HCT116 (cell line): Measurements from ENCODE around the gene PCDHGA7. TPM values are rescaled to one million over a fixed set of nuclear protein-coding genes. Genes with fewer than 3 reads are reported as not detected.

ENCODE experiments used
- ATAC-seq: fragments of 200-7000 bp; cut with Tn5 transposase; 2 replicates; pipeline ENCODE4 v1.9.1; 2020; ENCODE audit warnings: mild to moderate bottlenecking, moderate library complexity
- BruUV-seq: library from RNA; stranded (reverse); fragments of 400-500 nt; replicated peaks from 2 replicates; lab custom pipeline; 2021; lab: Mats Ljungman, UMichigan
- CTCF ChIA-PET: fragments of 300-600 bp; sonication (Branson Sonifier 250); formaldehyde crosslinking; loops from one replicate; lab custom pipeline; 2021; ENCODE audit warnings: antibody characterized with exemption; lab: Charles Lee
- POLR2A ChIA-PET: fragments of 300-600, 350-600 bp; sonication (Branson Sonifier 250); formaldehyde crosslinking; loops from one replicate; lab custom pipeline; 2021; ENCODE audit warnings: antibody characterized with exemption; lab: Charles Lee
- RAD21 ChIA-PET, 2 experiments: fragments of 300-600 bp; sonication (Branson Sonifier 250); formaldehyde crosslinking; loops; one replicate each; lab custom pipeline; 2023; ENCODE audit warnings: low total read pairs in 2 of 2; ENCODE audit not compliant: uncharacterized antibody in 2 of 2, unreplicated experiment in 2 of 2, low non-redundant PET in 1 of 2; lab: Charles Lee
- DNase-seq: peaks from one replicate; pipeline ENCODE4 v3.0.0-alpha.2; 2010; ENCODE audit warnings: low read depth, low spot score
- H2AFZ ChIP-seq: fragments of 200-600 bp; shearing (Covaris generic), sonication (generic); 2 replicates; pipeline ENCODE4 v1.6.1; 2017; ENCODE audit warnings: low read depth, mixed run types, mixed read lengths, antibody characterized with exemption, low read length; ENCODE audit not compliant: poor library complexity, severe bottlenecking
- H3K27ac ChIP-seq: 2 replicates; pipeline ENCODE4 v1.5.1; 2012; ENCODE audit warnings: low read depth, low read length
- H3K27me3 ChIP-seq: fragments of 200-600 bp; sonication (generic); 2 replicates; pipeline ENCODE4 v1.6.1; 2016; ENCODE audit warnings: mixed run types, low read length, mixed read lengths; ENCODE audit not compliant: insufficient read depth
- H3K36me3 ChIP-seq, 2 experiments: fragments of 200-500 bp in 1 of 2; fragments of 200-600 bp in 1 of 2; sonication (Bioruptor generic) in 1 of 2; sonication (generic) in 1 of 2; 2 replicates each; pipeline versions ENCODE4 v1.5.1 to v1.6.1; 2014 to 2016; ENCODE audit warnings: low read length in 2 of 2, inconsistent platforms in 1 of 2, mixed read lengths in 1 of 2, mixed run types in 1 of 2; ENCODE audit not compliant: insufficient read depth in 2 of 2, control insufficient read depth in 1 of 2
- H3K4me1 ChIP-seq, 2 experiments: fragments of 200-600 bp in 1 of 2; sonication (generic) in 1 of 2; 2 replicates each; pipeline versions ENCODE4 v1.5.1 to v1.6.1; 2012 to 2017; ENCODE audit warnings: low read length in 2 of 2, inconsistent platforms in 1 of 2, mild to moderate bottlenecking in 1 of 2, mixed read lengths in 1 of 2, mixed run types in 1 of 2, moderate library complexity in 1 of 2; ENCODE audit not compliant: insufficient read depth in 2 of 2, control insufficient read depth in 1 of 2
- H3K4me2 ChIP-seq: fragments of 200-600 bp; sonication (generic); 2 replicates; pipeline ENCODE4 v1.6.1; 2017; ENCODE audit warnings: mixed run types, low read length, mixed read lengths
- H3K4me3 ChIP-seq, 2 experiments: fragments of 200-600 bp in 1 of 2; sonication (generic) in 1 of 2; replicated peaks in 1 of 2; 2 replicates each; pipeline ENCODE4 v1.5.1; 2011 to 2016; ENCODE audit warnings: low read length in 2 of 2, control low read depth in 1 of 2, low read depth in 1 of 2, mild to moderate bottlenecking in 1 of 2, mixed read lengths in 1 of 2, mixed run types in 1 of 2
- H3K79me2 ChIP-seq: fragments of 200-600 bp; sonication (generic); 2 replicates; pipeline ENCODE4 v1.6.1; 2017; ENCODE audit warnings: mild to moderate bottlenecking, mixed run types, low read length, moderate library complexity, mixed read lengths; ENCODE audit not compliant: insufficient read depth
- H3K9ac ChIP-seq: fragments of 200-600 bp; sonication (generic); 2 replicates; pipeline ENCODE4 v1.6.1; 2016; ENCODE audit warnings: low read length, mixed read lengths
- H3K9me2 ChIP-seq: fragments of 200-600 bp; sonication (generic), shearing (Covaris generic); 2 replicates; pipeline ENCODE4 v1.6.1; 2017; ENCODE audit warnings: mixed run types, mild to moderate bottlenecking, moderate library complexity; ENCODE audit not compliant: insufficient read depth
- H3K9me3 ChIP-seq, 2 experiments: fragments of 200-500 bp in 1 of 2; fragments of 200-600 bp in 1 of 2; sonication (Bioruptor generic) in 1 of 2; sonication (generic) in 1 of 2; 2 replicates each; pipeline ENCODE4 v1.6.1; 2014 to 2017; ENCODE audit warnings: low read length in 2 of 2, mixed read lengths in 2 of 2, inconsistent platforms in 1 of 2, low read depth in 1 of 2, mild to moderate bottlenecking in 1 of 2, mixed run types in 1 of 2, moderate library complexity in 1 of 2; ENCODE audit not compliant: control insufficient read depth in 1 of 2, insufficient read depth in 1 of 2
- H4K20me1 ChIP-seq: fragments of 200-600 bp; sonication (generic), shearing (Covaris generic); 2 replicates; pipeline ENCODE4 v1.6.1; 2017; ENCODE audit warnings: mixed run types, mild to moderate bottlenecking, moderate library complexity; ENCODE audit not compliant: insufficient read depth
- ATF3 ChIP-seq: IDR thresholded peaks from 2 replicates; pipeline ENCODE4 v1.6.1; 2012
- CEBPB ChIP-seq: IDR thresholded peaks from 2 replicates; pipeline ENCODE4 v1.6.1; 2012; ENCODE audit warnings: low read depth
- CTCF ChIP-seq, 3 experiments: fragments of 200-600 bp in 1 of 3; sonication (generic) in 1 of 3; IDR thresholded peaks in 2 of 3; conservative IDR thresholded peaks in 1 of 3; 2 replicates each; pipeline ENCODE4 v1.5.1; 2012 to 2017; ENCODE audit warnings: low read depth in 2 of 3, low read length in 2 of 3, antibody characterized with exemption in 1 of 3, borderline replicate concordance in 1 of 3, control low read depth in 1 of 3, mild to moderate bottlenecking in 1 of 3, mixed read lengths in 1 of 3, mixed run types in 1 of 3, moderate library complexity in 1 of 3; ENCODE audit not compliant: insufficient read depth in 1 of 3
- EGR1 ChIP-seq: IDR thresholded peaks from 2 replicates; pipeline ENCODE4 v1.6.1; 2012; ENCODE audit warnings: low read depth
- ELF1 ChIP-seq: IDR thresholded peaks from 2 replicates; pipeline ENCODE4 v1.6.1; 2012; ENCODE audit warnings: low read depth, borderline replicate concordance
- EZH2 ChIP-seq: fragments of 200-600 bp; sonication (generic); IDR thresholded peaks from 2 replicates; pipeline ENCODE4 v1.6.1; 2017; ENCODE audit warnings: antibody characterized with exemption, mixed run types
- EZH2phosphoT487 ChIP-seq: fragments of 200-600 bp; IDR thresholded peaks from 2 replicates; pipeline ENCODE4 v1.6.1; 2018; ENCODE audit warnings: antibody characterized with exemption, borderline replicate concordance
- FOSL1 ChIP-seq: IDR thresholded peaks from 2 replicates; pipeline ENCODE4 v1.6.1; 2012; ENCODE audit warnings: low read depth
- JUND ChIP-seq: IDR thresholded peaks from 2 replicates; pipeline ENCODE4 v1.6.1; 2012
- MAX ChIP-seq: IDR thresholded peaks from 2 replicates; pipeline ENCODE4 v1.6.1; 2012
- POLR2A ChIP-seq: IDR thresholded peaks from 2 replicates; pipeline ENCODE4 v1.7.0; 2011; ENCODE audit warnings: borderline replicate concordance; ENCODE audit not compliant: insufficient read depth, insufficient read length; ENCODE audit errors: extremely low read depth
- POLR2AphosphoS5 ChIP-seq: IDR thresholded peaks from 2 replicates; pipeline ENCODE4 v1.6.1; 2011; ENCODE audit warnings: mild to moderate bottlenecking, low read depth, low read length, moderate library complexity
- RAD21 ChIP-seq: IDR thresholded peaks from 2 replicates; pipeline ENCODE4 v1.6.1; 2012; ENCODE audit warnings: low read depth, mild to moderate bottlenecking
- SIN3A ChIP-seq: IDR thresholded peaks from 2 replicates; pipeline ENCODE4 v1.6.1; 2012; ENCODE audit warnings: low read depth
- SP1 ChIP-seq: IDR thresholded peaks from 2 replicates; pipeline ENCODE4 v1.6.1; 2012; ENCODE audit warnings: low read depth
- SRF ChIP-seq: IDR thresholded peaks from 2 replicates; pipeline ENCODE4 v1.6.1; 2012; ENCODE audit warnings: low read depth
- TCF7L2 ChIP-seq: IDR thresholded peaks from 2 replicates; pipeline ENCODE4 v1.7.0; 2011; ENCODE audit warnings: borderline replicate concordance, inconsistent platforms; ENCODE audit not compliant: insufficient read depth, insufficient read length; ENCODE audit errors: extremely low read depth
- YY1 ChIP-seq: IDR thresholded peaks from 2 replicates; pipeline ENCODE4 v1.6.1; 2011; ENCODE audit warnings: low read length, low read depth, moderate library complexity, mild to moderate bottlenecking; ENCODE audit not compliant: insufficient replicate concordance; ENCODE audit errors: extremely low read depth
- ZBTB33 ChIP-seq: IDR thresholded peaks from 2 replicates; pipeline ENCODE4 v1.6.1; 2011; ENCODE audit warnings: mild to moderate bottlenecking, low read length, moderate library complexity; ENCODE audit not compliant: insufficient replicate concordance; ENCODE audit errors: extremely low read depth
- ZFX ChIP-seq: fragments of 450-650 bp; IDR thresholded peaks from 2 replicates; pipeline ENCODE4 v1.6.1; 2017
- ZNF274 ChIP-seq: fragments of 200-500 bp; sonication (Bioruptor generic); IDR thresholded peaks from 2 replicates; pipeline ENCODE4 v1.6.1; 2014; ENCODE audit warnings: mild to moderate bottlenecking, low read depth, low read length, inconsistent platforms
- intact Hi-C: fragments of 100-400 bp; cut with micrococcal nuclease; formaldehyde crosslinking; loops from 2 replicates; pipeline ENCODE4 v1.10.0; 2022
- total RNA-seq: library from RNA; stranded (reverse); gene quantifications from one replicate; pipeline ENCODE4 v1.2.1, GENCODE V29; 2021; ENCODE audit not compliant: unreplicated experiment

PCDHGA7 gene
- total RNA-seq, 1 experiment from 2014 or later, result not detected

- POLR2A ChIA-PET, result interaction anchor here (1.0 to 2.0 kb wide), 5 partner anchors 93 to 151 kb away, joined by 3 to 9 read pairs (median 4); partner anchors contain the start of gene TAF7
- Histone ChIP-seq H3K27ac (peak within 1 kb of the TSS; percentile 44), H3K79me2 (no peaks in the 10 kb centered on the region), H3K4me2 (peak within 1 kb of the TSS; percentile 74), H3K4me3 (peak within 1 kb of the TSS; percentile 46 to 61), H3K27me3 (no peaks in the 10 kb centered on the region), H3K9me2 (no peaks in the 10 kb centered on the region), H3K9me3 (no peaks in the 10 kb centered on the region; a peak in 1 of 4 replicates), H3K9ac (peak within 1 kb of the TSS; percentile 60), H3K4me1 (peaks cover 2 to 5% of the 10 kb centered on the region in 2 experiments; a peak in 1 of 4 replicates), H2AFZ (peak within 1 kb of the TSS; percentile 76), H3K36me3 (no peaks in the 10 kb centered on the region), H4K20me1 (no peaks in the 10 kb centered on the region)
- ATAC-seq, result peak; percentile 89
- intact Hi-C loops, result loop anchor here (1.0 to 2.0 kb wide), 3 partner anchors 100 to 151 kb away; no protein-coding TSS in a partner anchor
- peak; percentile 71 for DNase-seq
- CTCF ChIA-PET, result interaction anchor here (0.7 to 3.4 kb wide), 25 partner anchors 8 to 224 kb away, joined by 3 to 73 read pairs (median 5); partner anchors contain the start of genes PCDHB14, PCDHGA11, PCDHGA12 and PCDHGB2
- RAD21 ChIA-PET, result interaction anchor here (1.1 to 2.1 kb wide), 6 partner anchors 108 to 151 kb away, joined by 5 to 17 read pairs (median 7); no protein-coding TSS in a partner anchor
- TSS peak; percentile 95 for BruUV-seq
- peak; percentile 84 to 96 (median 86) for TF ChIP-seq CTCF (IDR thresholded peaks at IDR 0.05 in 2 of 3, conservative IDR thresholded peaks at IDR 0.05 in 1 of 3; ENCODE audit: borderline replicate concordance in 1 of 3, insufficient read depth in 1 of 3, low read depth in 2 of 3, low read length in 2 of 3)
- no peak for TF ChIP-seq POLR2A
- TF ChIP-seq JUND, result no peak
- no peak for TF ChIP-seq FOSL1
- TF ChIP-seq ZNF274, result no peak
- no peak for TF ChIP-seq EZH2
- no peak for TF ChIP-seq ELF1
- no peak for TF ChIP-seq ZFX
- no peak for TF ChIP-seq EZH2phosphoT487
- TF ChIP-seq ATF3, result no peak
- TF ChIP-seq POLR2AphosphoS5, result peak; percentile 24; the same call in 1 of the 2 replicates
- TF ChIP-seq RAD21, result peak; percentile 94
- TF ChIP-seq YY1, result peak; percentile 69
- no peak for TF ChIP-seq EGR1
- TF ChIP-seq MAX, result peak; percentile 10; the same call in 1 of the 2 replicates
- no peak for TF ChIP-seq CEBPB
- no peak for TF ChIP-seq ZBTB33
- TF ChIP-seq SP1, result no peak
- no peak for TF ChIP-seq SRF
- TF ChIP-seq TCF7L2, result no peak
- no peak for TF ChIP-seq SIN3A
Observed at GRCh38 chr5:141412854-141413539, 30.5 kb downstream of the PCDHGA7 start, which contains the start of gene PCDHGA10. PCDHGA10 (plus strand) TSS chr5:141412987; CDS start chr5:141413176, 189 bp downstream.
